DMS53 treated with DMSO at 0.1 percent for 48 hours (cell line): ENCODE data around the gene TMEM191B.
"Not testable (repeated sequence)": the region's sequence is repeated elsewhere in the genome, so short reads cannot be mapped to it uniquely, and the experiment has no call there.

Experiments
- DNase-seq: peaks from one replicate; lab custom pipeline; 2025; ENCODE audit not compliant: unreplicated experiment; lab: John Stamatoyannopoulos, UW

TMEM191B gene

GRCh38 chr22:18554280-18555256 lies 27.0 kb downstream of the TMEM191B start:
- DNase-seq, result not testable (repeated sequence)

- not testable (repeated sequence) for DNase-seq
Measured at GRCh38 chr22:18558516-18558915, 30.9 kb downstream of the TMEM191B start.

GRCh38 chr22:18558939-18559338 lies 31.3 kb downstream of the TMEM191B start:
- DNase-seq, result not testable (repeated sequence)

GRCh38 chr22:18560099-18560974 lies 32.7 kb downstream of the TMEM191B start:
- not testable (repeated sequence) for DNase-seq

- not testable (repeated sequence) for DNase-seq
Measured at GRCh38 chr22:18570509-18571246, 43.1 kb downstream of the TMEM191B start.

- DNase-seq, result not testable (repeated sequence)
Measured at GRCh38 chr22:18573483-18574164, 46.0 kb downstream of the TMEM191B start.

- not testable (repeated sequence) for DNase-seq
Measured at GRCh38 chr22:18574555-18574954, 47.0 kb downstream of the TMEM191B start.

- not testable (repeated sequence) for DNase-seq
Measured at GRCh38 chr22:18575686-18576085, 48.1 kb downstream of the TMEM191B start.

- not testable (repeated sequence) for DNase-seq
Measured at GRCh38 chr22:18577090-18577818, 49.7 kb downstream of the TMEM191B start.

GRCh38 chr22:18577847-18578246 lies 50.2 kb downstream of the TMEM191B start:
- DNase-seq, result not testable (repeated sequence)
